DOHH2 (cell line): ENCODE measurements around the gene FGF1.

Experiments
- EZH2phosphoT487 ChIP-seq: fragments of 200-600 bp; sonication (generic); IDR thresholded peaks from 2 replicates; pipeline ENCODE4 v1.6.1; 2017; ENCODE audit warnings: borderline replicate concordance, mild to moderate bottlenecking, antibody characterized with exemption, low read length, moderate library complexity, mixed read lengths
- TF ChIP-seq, protein P1 (sequence below): fragments of 200-600 bp; sonication (generic); IDR thresholded peaks from one replicate; pipeline ENCODE4 v1.5.1; 2014; ENCODE audit warnings: antibody characterized with exemption, mild to moderate bottlenecking, low read depth, low read length; ENCODE audit not compliant: poor library complexity, severe bottlenecking

DNA sequence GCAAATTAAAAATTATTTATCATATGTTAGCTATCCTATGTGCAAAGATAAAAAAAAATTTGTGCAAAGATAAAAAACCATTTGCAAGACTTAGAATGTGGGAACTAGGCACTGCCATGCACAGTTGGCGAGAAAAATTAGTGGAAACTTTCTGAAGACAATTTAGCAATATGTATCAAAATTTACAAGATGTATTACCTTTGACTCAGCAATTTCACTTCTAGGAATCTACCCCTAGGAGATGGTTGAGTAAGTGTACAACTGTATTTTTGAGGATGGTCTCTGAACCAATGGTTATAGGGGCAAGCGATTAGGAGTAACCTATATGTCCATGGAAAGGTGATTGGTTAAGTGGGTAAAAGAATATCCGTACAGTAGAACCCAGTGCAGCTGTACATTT is 88.9 kb downstream of the FGF1 start:
- TF ChIP-seq, protein P1, sequence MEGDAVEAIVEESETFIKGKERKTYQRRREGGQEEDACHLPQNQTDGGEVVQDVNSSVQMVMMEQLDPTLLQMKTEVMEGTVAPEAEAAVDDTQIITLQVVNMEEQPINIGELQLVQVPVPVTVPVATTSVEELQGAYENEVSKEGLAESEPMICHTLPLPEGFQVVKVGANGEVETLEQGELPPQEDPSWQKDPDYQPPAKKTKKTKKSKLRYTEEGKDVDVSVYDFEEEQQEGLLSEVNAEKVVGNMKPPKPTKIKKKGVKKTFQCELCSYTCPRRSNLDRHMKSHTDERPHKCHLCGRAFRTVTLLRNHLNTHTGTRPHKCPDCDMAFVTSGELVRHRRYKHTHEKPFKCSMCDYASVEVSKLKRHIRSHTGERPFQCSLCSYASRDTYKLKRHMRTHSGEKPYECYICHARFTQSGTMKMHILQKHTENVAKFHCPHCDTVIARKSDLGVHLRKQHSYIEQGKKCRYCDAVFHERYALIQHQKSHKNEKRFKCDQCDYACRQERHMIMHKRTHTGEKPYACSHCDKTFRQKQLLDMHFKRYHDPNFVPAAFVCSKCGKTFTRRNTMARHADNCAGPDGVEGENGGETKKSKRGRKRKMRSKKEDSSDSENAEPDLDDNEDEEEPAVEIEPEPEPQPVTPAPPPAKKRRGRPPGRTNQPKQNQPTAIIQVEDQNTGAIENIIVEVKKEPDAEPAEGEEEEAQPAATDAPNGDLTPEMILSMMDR, result no peak
- TF ChIP-seq EZH2phosphoT487, result no peak
